ENCODE results near the gene GOLGA8M.
"Not testable (repeated sequence)": the region's sequence is repeated elsewhere in the genome, so short reads cannot be mapped to it uniquely, and the experiment has no call there.

DNA sequence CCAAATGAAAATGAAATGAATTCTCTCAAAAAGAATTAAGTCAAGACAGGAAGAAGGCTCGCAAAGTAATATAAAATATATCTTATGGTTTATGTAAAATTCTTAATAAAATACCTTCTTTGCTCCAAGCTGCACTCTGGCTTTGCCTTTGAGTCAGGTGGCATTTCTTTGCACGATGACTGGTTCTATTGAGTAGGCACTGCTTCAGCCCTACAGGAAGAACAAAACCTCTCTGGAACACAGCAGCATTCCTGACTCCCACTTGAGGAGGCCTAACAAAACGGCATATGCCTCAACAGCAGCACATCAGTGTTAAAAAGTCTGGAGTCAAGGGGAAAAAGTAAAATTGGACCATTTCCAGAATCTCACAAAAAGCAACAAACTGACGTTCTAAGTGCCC lies 7.4 kb upstream of the GOLGA8M start:
- TF ChIP-seq TAF1, POLR2AphosphoS5, POLR2A (IDR thresholded peaks at IDR 0.05; ENCODE audit: low read depth, low read length): not testable (repeated sequence)

Data from GM12891 (cell line).